ENCODE results near the gene ATP6V1D.

DNA sequence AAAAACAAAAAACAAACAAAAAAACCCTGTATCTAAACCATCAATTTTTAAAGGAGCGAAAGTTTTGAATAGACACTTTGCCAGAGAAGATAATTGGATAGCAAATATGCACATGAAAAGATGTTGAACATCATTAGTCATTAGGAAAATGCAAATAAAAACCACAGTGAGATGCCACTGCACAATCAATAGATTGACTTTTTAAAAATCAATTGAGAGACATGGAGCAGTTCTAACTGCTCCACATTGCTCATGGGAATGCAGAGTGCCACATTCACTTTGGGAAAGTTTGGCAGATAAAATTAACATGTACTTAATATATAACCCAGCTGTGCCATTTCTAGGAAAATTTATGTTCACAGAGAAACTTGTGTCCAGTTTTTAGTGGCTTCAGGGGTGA, 13.2 kb upstream of the ATP6V1D start:
- no peak for TF ChIP-seq POLR2A (conservative IDR thresholded peaks at IDR 0.05)
- TF ChIP-seq, protein P1, sequence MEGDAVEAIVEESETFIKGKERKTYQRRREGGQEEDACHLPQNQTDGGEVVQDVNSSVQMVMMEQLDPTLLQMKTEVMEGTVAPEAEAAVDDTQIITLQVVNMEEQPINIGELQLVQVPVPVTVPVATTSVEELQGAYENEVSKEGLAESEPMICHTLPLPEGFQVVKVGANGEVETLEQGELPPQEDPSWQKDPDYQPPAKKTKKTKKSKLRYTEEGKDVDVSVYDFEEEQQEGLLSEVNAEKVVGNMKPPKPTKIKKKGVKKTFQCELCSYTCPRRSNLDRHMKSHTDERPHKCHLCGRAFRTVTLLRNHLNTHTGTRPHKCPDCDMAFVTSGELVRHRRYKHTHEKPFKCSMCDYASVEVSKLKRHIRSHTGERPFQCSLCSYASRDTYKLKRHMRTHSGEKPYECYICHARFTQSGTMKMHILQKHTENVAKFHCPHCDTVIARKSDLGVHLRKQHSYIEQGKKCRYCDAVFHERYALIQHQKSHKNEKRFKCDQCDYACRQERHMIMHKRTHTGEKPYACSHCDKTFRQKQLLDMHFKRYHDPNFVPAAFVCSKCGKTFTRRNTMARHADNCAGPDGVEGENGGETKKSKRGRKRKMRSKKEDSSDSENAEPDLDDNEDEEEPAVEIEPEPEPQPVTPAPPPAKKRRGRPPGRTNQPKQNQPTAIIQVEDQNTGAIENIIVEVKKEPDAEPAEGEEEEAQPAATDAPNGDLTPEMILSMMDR (IDR thresholded peaks at IDR 0.05 in 2 of 3, conservative IDR thresholded peaks at IDR 0.05 in 1 of 3; ENCODE audit: insufficient read depth in 2 of 3, low read depth in 1 of 3, low read length in 3 of 3): no peak
- no peak for TF ChIP-seq ZNF274 (IDR thresholded peaks at IDR 0.05; ENCODE audit: borderline replicate concordance, low read depth, low read length)
- no peak for TF ChIP-seq SP1 (CRISPR knock-in tag; IDR thresholded peaks at IDR 0.05)
- TF ChIP-seq POLR2B (IDR thresholded peaks at IDR 0.05; ENCODE audit: low read depth, partially characterized antibody): no peak
- no peak for TF ChIP-seq RAD21 (CRISPR knock-in tag; conservative IDR thresholded peaks at IDR 0.05 in 1 of 2, IDR thresholded peaks at IDR 0.05 in 1 of 2)
- no peak for TF ChIP-seq FOSL1 (tag; conservative IDR thresholded peaks at IDR 0.05)
- no peak for TF ChIP-seq NR3C1 (CRISPR knock-in tag; IDR thresholded peaks at IDR 0.05)
- no peak for TF ChIP-seq JUNB (CRISPR knock-in tag; conservative IDR thresholded peaks at IDR 0.05)
- no peak for TF ChIP-seq BRCA1 (IDR thresholded peaks at IDR 0.05)
- TF ChIP-seq BRCA1 (CRISPR knock-in tag; IDR thresholded peaks at IDR 0.05): no peak
- TF ChIP-seq CBX5 (IDR thresholded peaks at IDR 0.05; ENCODE audit: borderline replicate concordance, low read depth): no peak
- TF ChIP-seq KAT8 (IDR thresholded peaks at IDR 0.05; ENCODE audit: low read depth): no peak

Measured in K562 (cell line).